Placental epithelial cell (primary cell): ENCODE data around the gene SIRPD. TPM values are rescaled to one million over a fixed set of nuclear protein-coding genes. Genes with fewer than 3 reads are reported as not detected.

Experiments used
- small RNA-seq: library from RNA; depleted of rRNA; stranded (forward); fragments of <200 nt; gene quantifications from one replicate; pipeline ENCODE3, GENCODE V24; 2012
- total RNA-seq: library from RNA; depleted of rRNA; stranded (reverse); fragments of >200 nt; gene quantifications from 2 replicates; pipeline ENCODE4 v1.2.3, GENCODE V29; 2012

SIRPD gene
- not detected in 2 replicates for total RNA-seq

DNA sequence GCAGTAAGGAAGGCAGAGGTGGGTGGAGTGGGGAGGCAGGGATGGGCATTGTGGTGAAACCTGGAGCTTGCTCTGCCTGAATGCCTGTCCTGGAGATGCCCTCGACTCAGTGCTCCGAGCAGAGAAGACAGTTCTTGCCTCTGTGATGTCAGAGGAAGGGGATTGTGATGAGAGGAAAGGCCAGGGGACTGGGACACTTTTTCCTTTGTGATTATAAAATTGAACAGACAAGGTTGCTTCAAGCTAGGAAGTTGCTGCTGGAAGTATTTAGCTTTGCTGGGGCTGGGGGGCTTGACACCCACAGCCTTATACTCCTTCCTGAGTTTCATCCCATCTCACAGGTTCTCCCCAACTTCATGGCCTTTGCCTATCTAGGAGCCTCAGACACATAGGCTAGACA lies at the start of gene SIRPD:
Gene SIRPD (minus strand): TSS at position 101 of the 400 bp plus-strand sequence. CDS start 52 bp downstream, at position 49.

DNA sequence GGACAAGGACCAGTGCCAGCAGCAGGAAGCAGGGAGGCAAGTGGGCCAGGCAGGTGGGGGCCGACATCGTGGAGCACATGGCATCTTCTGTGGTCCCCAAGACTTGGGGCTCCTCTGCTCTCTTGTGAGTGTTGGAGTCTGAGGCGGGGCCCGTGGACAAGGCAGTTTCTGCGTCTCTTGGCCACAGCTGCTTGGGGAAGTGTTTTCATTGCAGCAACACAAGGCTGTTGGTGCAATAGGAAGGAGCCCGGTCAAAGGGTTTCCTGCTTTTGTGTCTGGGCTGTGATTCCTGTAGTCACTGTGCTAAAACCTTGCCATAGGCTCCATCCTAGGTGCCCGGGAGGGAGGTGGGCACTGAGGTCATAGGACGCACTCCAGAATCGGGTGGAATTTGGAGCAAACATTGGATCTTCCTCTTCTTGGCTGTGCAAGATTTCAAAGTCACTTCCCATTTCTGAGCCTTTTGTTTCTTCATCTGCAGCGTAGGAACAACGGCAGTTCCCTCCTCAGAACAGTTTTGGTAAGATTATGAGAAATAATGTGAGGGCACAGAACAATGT lies 66.1 kb downstream of the SIRPD start, which contains the start of gene SIRPB2:
Gene SIRPB2 (minus strand): TSS at position 140 of the 560 bp plus-strand sequence. CDS start 61 bp downstream, at position 79.

Small RNA genes lying within 50 kb of the gene (small RNA-seq; reads per million reads assigned to genes)
- gene RNU6-917P = not detected

Other genes with a start within 250 kb of the SIRPD start
- gene SDCBP2, start 228.6 kb downstream of the SIRPD start, total RNA-seq = 3.1 and 6.7 TPM in 2 replicates
- gene FKBP1A, start 164.7 kb downstream of the SIRPD start, total RNA-seq = 119 and 264 TPM in 2 replicates
- gene NSFL1C, start 90.9 kb downstream of the SIRPD start, total RNA-seq = 25.9 and 38.1 TPM in 2 replicates
- under 0.01 TPM in 1 of 2 replicates, not detected in the other for gene SIRPB2, start 66.3 kb downstream of the SIRPD start, total RNA-seq
- 0.39 TPM in 1 of 2 replicates, not detected in the other for gene SIRPB1, start 62.3 kb upstream of the SIRPD start, total RNA-seq
- not detected in 2 replicates for gene SIRPG, start 100.1 kb upstream of the SIRPD start, total RNA-seq